Measurements from ENCODE around the gene APOO.

GRCh38 chrX:23787745-23788118 lies 120.0 kb downstream of the APOO start:
- TF ChIP-seq CTCF (IDR thresholded peaks at IDR 0.05) = no peak
- TF ChIP-seq POLR2A (IDR thresholded peaks at IDR 0.05) = no peak
